ENCODE data around the gene ETFB.

DNA sequence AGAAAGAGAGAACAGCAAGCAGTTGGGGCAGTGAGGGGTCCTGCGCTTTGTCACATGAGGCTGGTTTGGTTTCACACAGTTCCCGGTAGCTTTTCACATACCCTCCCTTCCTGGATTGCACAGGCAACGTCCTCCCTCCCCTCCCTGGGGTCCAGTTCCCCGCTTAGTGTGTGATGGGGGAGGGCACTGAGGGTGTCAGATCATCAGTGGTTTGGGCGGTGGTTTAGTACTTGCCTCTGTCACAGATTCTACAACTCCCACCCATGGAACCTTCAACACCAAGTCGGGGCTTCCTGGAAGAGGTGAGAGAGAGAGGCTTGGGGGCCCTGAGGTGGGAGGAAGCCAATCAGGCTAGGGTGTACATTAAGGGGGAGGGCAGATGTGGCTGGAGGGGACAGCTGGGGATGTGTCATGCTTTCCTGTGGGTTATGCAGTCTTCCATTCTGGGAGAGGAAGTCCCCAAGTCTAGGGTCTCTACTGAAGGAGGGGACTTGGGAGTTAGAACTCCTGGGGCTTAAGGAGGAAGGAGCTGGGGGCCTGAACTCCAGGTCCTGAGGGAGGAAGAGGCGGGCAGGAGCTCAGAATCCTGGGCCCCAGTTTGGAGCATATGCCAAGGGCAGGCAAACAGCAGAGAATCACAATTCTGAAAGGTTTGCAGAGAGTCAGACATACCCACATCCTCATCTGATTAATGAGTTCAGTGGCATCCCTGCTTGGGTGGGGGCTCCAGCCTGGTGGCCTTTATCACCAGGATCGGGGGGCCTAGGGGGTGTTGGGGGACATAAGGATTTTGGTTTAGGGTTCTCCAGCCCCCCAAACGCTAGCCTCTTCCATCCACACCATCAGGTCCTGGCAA lies 6.7 kb upstream of the ETFB start, which contains the start of gene NKG7:
- TF ChIP-seq POLR2A (IDR thresholded peaks at IDR 0.05) = no peak
- TF ChIP-seq, protein P1, sequence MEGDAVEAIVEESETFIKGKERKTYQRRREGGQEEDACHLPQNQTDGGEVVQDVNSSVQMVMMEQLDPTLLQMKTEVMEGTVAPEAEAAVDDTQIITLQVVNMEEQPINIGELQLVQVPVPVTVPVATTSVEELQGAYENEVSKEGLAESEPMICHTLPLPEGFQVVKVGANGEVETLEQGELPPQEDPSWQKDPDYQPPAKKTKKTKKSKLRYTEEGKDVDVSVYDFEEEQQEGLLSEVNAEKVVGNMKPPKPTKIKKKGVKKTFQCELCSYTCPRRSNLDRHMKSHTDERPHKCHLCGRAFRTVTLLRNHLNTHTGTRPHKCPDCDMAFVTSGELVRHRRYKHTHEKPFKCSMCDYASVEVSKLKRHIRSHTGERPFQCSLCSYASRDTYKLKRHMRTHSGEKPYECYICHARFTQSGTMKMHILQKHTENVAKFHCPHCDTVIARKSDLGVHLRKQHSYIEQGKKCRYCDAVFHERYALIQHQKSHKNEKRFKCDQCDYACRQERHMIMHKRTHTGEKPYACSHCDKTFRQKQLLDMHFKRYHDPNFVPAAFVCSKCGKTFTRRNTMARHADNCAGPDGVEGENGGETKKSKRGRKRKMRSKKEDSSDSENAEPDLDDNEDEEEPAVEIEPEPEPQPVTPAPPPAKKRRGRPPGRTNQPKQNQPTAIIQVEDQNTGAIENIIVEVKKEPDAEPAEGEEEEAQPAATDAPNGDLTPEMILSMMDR (IDR thresholded peaks at IDR 0.05) = no peak
